ENCODE measurements around the gene ANKFN1.

Gene ANKFN1

DNA sequence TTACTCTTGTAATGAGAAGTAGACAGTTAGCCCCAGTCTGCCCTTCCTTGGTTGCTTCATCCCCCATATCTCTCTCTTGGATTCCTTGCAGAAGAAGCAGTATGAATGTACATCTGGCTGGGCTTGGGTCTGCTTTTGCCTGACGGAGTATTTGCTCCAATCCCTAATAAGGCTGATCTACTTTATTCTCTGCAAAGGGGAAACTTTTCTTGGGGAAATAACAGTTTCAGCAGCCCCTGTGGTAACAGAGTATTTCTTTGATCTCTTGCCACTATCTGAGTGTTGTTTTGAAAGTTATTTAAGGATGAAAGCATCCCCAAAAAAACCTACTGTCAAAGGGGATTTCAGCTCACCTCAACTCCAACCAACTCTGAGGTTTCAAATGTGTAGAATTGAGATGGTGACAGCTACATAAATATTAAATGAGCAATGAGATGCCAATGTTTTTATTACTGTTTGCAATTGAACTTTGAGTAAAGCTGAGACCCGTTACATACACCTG lies 271.3 kb downstream of the ANKFN1 start:
- TF ChIP-seq, protein P1, sequence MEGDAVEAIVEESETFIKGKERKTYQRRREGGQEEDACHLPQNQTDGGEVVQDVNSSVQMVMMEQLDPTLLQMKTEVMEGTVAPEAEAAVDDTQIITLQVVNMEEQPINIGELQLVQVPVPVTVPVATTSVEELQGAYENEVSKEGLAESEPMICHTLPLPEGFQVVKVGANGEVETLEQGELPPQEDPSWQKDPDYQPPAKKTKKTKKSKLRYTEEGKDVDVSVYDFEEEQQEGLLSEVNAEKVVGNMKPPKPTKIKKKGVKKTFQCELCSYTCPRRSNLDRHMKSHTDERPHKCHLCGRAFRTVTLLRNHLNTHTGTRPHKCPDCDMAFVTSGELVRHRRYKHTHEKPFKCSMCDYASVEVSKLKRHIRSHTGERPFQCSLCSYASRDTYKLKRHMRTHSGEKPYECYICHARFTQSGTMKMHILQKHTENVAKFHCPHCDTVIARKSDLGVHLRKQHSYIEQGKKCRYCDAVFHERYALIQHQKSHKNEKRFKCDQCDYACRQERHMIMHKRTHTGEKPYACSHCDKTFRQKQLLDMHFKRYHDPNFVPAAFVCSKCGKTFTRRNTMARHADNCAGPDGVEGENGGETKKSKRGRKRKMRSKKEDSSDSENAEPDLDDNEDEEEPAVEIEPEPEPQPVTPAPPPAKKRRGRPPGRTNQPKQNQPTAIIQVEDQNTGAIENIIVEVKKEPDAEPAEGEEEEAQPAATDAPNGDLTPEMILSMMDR (conservative IDR thresholded peaks at IDR 0.05; ENCODE audit: low read depth), result no peak
- DNase-seq (ENCODE audit: low spot score), result no peak
- CTCF ChIA-PET, result no interaction called here
- no peak overlapping the region for H3K27ac ChIP-seq
- POLR2A ChIA-PET (ENCODE audit: low non-redundant PET), result no interaction called here

DNA sequence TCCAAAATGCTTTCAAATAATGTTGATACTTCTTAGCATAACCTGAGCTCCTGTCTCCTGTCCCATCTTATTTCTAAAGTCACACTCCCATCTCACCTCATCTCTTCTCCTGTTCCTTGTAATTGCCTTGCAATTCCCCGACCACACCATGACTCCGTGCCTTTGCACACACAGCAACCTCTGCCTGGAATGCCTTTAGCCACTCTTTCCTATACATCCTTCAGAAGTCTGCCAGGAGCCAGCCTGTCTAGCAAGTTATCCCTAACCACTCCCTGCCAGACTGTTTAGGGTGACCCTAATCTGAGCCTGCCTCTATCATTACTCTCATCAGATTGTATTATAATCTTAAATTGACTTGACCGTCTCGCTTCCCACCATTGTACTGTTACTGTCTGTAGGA lies 272.2 kb downstream of the ANKFN1 start:
- no peak overlapping the region for H3K27ac ChIP-seq
- no peak for DNase-seq (ENCODE audit: low spot score)
- TF ChIP-seq, protein P1 (conservative IDR thresholded peaks at IDR 0.05; ENCODE audit: low read depth), result no peak
- ChIA-PET POLR2A (ENCODE audit: low non-redundant PET) (no interaction called here), CTCF (no interaction called here)

DNA sequence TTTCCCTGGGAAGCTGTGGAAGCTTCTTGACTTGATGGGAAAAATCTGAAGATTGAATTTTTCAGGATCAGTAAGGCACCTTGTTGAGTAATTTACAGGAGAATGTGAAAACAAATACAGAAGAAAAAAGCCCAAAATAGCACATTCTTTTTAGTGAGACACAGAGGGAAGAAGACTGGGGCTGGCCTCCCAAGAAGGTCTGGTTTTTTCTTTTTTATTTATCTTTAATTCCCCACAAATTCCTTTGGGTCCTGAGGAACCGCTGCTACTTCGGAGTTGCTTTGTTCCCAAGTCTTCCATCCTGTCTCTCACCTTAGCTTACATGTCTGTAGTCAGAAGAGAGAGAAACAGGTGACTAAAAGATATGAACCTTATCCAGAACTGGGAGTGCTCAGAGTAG lies 273.6 kb downstream of the ANKFN1 start:
- TF ChIP-seq, protein P1 (conservative IDR thresholded peaks at IDR 0.05; ENCODE audit: low read depth), result no peak
- DNase-seq (ENCODE audit: low spot score), result no peak
- H3K27ac ChIP-seq, result no peak overlapping the region
- ChIA-PET POLR2A (ENCODE audit: low non-redundant PET) (no interaction called here), CTCF (no interaction called here)

DNA sequence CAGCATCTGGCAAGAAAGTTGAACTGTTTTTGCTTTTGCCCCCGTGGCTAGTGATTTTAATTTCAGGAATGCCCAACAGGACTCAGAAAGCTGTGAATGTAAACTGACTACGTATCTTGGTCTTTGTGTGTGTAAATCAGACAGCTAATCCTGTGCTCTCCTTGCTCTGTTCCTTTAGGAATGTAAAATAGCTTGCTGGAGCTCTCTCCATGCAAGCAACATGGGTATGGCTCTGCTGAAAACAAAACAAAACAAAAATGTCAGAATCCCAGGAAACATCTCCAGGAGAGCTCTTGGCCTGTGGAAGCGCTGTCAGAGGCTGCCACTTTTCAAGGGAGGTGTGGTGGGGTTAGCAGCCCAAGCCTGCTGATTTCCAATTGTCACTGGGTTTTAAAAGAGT lies 278.5 kb downstream of the ANKFN1 start:
- TF ChIP-seq, protein P1 (conservative IDR thresholded peaks at IDR 0.05; ENCODE audit: low read depth), result no peak
- POLR2A ChIA-PET (ENCODE audit: low non-redundant PET), result no interaction called here
- no peak for DNase-seq (ENCODE audit: low spot score)
- CTCF ChIA-PET, result no interaction called here
- no peak overlapping the region for H3K27ac ChIP-seq

DNA sequence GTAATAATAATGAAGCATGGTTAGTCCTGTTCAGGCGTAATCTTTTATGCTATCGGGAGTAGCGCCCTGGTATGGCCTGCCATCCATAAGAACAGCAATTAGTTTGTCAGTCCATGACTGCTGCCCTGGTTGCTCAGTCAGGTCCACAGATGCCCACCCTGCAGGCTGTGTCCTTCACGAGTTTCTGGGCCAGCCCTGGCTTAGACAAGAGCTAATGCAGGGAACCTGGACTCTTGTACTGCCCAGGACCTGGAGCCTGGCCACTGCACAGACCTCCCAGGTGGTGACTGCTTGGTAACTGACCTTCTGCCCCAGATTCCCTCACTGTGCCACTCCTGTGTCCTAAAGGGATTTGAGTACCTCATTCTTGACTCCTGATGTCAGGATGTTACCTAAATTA lies 279.2 kb downstream of the ANKFN1 start:
- TF ChIP-seq, protein P1 (conservative IDR thresholded peaks at IDR 0.05; ENCODE audit: low read depth), result no peak
- ChIA-PET CTCF (no interaction called here), POLR2A (ENCODE audit: low non-redundant PET) (no interaction called here)
- H3K27ac ChIP-seq, result no peak overlapping the region
- DNase-seq (ENCODE audit: low spot score), result no peak

DNA sequence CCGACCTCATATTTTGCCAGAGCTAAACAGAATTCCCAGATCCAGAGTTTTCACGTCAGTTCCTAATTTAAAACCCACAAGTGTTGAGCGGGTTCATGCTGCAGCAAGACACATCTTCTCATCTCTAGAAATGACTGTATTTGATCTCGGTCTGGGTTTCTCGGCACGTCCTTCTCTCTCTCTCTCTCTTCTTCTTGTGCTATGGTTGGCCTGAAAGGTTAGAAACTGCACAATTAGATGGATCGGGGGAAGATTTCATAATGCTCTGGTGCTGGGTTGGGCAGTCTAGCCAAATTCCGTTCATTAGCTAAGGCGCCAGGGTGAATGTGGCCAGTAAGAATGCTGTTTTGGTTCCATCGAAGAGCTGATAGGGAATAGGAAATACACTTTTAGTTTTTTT lies 281.3 kb downstream of the ANKFN1 start:
- POLR2A ChIA-PET (ENCODE audit: low non-redundant PET), result no interaction called here
- TF ChIP-seq, protein P1 (conservative IDR thresholded peaks at IDR 0.05; ENCODE audit: low read depth), result no peak
- DNase-seq (ENCODE audit: low spot score), result no peak
- H3K27ac ChIP-seq, result no peak overlapping the region
- CTCF ChIA-PET, result interaction anchor here (0.6 kb wide), 1 partner anchor 896 kb away, joined by 3 read pairs; no protein-coding TSS in a partner anchor

DNA sequence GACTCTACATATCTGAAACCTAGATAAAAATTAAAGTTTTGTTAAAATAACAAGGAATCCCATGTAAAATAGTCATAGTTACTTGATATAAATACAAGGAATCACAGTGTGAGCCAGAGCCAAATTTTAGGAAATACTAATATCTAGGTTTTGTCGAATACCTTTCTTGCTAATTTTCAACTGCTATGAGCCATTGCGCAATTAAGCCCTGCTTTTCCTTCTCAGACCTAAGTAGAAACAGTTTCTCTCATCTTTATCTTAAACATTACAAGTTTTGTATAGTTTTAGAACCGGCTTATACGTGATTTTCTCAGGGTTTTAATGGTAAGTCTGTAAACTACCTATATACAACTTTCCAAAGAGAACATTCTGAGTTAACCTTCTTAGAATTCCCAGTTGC lies 282.9 kb downstream of the ANKFN1 start:
- TF ChIP-seq, protein P1 (conservative IDR thresholded peaks at IDR 0.05; ENCODE audit: low read depth), result no peak
- no peak for DNase-seq (ENCODE audit: low spot score)
- ChIA-PET POLR2A (ENCODE audit: low non-redundant PET) (no interaction called here), CTCF (no interaction called here)
- H3K27ac ChIP-seq, result no peak overlapping the region

Data from RWPE1 (cell line).